D341Med (cell line): ENCODE measurements around the gene PDIA3.
"Not testable (repeated sequence)": the region's sequence is repeated elsewhere in the genome, so short reads cannot be mapped to it uniquely, and the experiment has no call there.

Source experiments
- DNase-seq: peaks from one replicate; pipeline ENCODE4 v3.0.0; 2012; ENCODE audit warnings: low spot score

PDIA3 gene

DNA sequence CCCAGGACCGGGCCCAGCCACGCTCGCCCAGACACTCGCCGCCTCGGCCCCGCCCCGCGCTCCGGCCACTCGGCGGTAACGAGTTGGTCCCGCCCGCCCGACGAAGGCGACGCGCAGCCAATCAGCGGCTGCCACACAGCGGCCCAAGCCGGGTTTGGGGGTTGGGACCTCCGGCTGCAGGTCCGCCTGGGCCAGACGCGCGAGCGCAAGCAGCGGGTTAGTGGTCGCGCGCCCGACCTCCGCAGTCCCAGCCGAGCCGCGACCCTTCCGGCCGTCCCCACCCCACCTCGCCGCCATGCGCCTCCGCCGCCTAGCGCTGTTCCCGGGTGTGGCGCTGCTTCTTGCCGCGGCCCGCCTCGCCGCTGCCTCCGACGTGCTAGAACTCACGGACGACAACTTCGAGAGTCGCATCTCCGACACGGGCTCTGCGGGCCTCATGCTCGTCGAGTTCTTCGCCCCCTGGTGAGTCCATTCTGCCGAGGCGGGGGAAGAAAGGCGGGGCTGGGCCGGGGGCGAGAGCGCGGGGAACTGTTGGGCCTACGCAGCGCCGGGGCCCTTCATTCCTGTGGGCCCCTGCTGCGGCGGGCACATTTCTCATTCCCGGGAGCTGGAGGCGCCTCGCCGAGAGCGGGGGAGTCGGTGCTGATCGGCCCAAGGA, at the start of gene PDIA3:
Gene PDIA3, plus strand, starts transcription at position 194 of the 658 bp plus-strand sequence. Its CDS starts 102 bp downstream, at position 296.
- peak; percentile 96 for DNase-seq

- peak; percentile 59 for DNase-seq
Observed at GRCh38 chr15:43702174-43702573, 44.1 kb upstream of the PDIA3 start.

DNA sequence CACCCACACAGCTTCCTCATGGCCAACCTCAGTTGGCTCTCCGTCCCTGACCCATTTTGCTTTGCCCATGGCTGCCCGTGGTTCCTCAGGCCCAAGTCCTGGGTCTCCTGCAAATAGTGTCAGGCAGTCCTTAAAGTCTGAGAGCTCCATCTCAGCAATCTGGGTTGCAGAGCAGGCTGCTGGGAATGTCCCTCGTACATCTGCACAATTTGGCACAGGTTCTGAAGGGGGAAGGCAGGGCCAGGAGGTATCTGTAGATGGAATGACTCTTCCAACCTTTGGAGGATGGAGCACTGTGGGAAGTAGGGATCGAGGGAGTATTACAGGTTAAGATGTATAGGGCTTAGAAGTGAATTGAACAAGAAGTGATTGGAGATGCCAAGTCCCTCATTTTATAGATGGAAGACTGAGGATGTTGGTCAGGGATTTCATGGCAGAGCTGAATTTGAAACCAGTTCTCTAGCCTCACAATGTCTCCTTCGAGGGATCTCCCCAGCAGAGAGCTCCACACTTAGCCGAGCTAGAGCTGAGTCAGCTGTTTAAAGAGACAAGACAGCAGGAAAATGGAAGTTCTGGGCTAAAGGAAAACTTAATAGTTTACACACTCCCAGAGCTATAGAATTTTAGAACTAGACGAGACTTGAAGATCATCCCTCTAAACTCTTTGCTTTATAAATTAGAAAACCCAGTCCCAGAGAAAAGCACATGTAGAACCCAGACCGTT, 43.4 kb upstream of the PDIA3 start:
- DNase-seq, result peak; percentile 30

DNA sequence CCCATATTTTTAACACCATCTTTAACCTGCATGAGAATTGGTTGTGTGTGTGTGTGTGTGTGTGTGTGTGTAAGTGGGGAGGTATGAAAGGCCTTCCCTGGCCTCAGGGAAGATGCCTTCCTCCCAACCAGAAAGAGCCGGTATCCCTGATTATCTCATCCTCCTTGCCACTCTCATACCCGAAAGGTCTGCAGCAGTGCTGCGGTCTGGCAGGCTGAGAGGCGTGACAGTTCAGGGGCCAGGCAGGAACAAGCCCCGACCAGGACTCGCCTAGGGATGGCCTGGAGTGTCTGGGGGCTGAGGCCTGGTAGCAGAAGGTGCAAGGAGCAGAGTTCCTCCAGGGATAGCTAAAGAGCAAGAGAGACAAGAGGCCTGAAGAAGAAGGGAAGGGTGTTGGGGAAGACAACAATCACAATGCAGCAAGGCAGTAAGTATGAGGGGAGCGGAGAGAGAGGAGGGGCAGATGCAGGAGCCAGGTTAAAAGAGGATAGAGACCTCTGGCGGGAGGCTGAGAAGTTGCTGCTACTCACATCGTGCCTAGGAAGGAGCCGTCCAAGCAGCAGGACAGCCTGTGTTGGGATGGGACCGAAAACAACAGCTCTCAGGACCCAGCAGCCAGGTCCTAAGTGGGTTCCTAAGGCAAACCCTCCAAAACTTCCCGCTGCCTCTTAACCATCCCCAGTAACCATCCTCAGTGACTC, 35.7 kb upstream of the PDIA3 start:
- DNase-seq, result not testable (repeated sequence)

DNA sequence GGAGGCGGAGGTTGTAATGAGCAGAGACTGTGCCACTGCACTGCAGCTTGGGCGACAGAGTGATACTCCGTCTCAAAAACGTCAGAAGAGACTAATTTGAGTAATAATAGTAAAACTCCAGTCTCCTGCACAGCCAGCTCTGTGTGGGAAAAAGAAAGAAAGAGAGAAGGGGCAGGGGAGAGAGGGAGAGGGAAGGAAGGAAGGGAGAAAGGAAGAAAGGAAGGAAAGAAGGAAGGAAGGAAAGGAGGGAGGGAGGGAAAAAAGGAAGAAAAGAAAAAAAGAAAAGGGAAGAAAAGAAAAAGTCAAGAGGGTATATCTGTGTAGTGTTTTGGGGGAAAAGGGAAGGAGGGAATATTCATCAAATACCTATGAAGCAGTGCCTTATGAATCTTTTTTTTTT, 23.1 kb upstream of the PDIA3 start:
- no peak for DNase-seq

GRCh38 chr15:43726306-43726705, 19.9 kb upstream of the PDIA3 start:
- not testable (repeated sequence) for DNase-seq

- not testable (repeated sequence) for DNase-seq
Observed at GRCh38 chr15:43728053-43728725, 18.0 kb upstream of the PDIA3 start.

- DNase-seq, result no peak
Observed at GRCh38 chr15:43735416-43735815, 10.8 kb upstream of the PDIA3 start.

- not testable (repeated sequence) for DNase-seq
Observed at GRCh38 chr15:43746903-43747309, 668 bp downstream of the PDIA3 start.

DNA sequence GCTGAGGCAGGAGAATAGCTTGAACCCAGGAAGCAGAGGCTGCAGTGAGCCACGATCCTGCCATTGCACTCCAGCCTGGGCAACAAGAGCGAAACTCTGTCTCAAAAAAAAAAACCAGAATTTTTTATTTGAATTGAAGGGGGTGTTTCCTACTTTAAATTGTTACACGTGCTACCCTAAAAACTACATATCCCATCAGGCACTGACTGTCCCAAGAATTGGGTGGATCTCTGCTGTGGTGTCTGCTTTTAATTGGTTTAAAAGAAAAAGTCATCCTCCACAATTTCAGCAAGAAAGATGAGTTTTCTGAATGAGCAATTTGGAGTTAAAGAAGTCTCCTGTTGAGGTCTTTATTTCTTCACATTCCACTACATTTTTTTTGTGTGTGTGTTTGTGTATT, 2.1 kb downstream of the PDIA3 start:
- no peak for DNase-seq

GRCh38 chr15:43749690-43750345, 3.6 kb downstream of the PDIA3 start:
- no peak for DNase-seq

DNA sequence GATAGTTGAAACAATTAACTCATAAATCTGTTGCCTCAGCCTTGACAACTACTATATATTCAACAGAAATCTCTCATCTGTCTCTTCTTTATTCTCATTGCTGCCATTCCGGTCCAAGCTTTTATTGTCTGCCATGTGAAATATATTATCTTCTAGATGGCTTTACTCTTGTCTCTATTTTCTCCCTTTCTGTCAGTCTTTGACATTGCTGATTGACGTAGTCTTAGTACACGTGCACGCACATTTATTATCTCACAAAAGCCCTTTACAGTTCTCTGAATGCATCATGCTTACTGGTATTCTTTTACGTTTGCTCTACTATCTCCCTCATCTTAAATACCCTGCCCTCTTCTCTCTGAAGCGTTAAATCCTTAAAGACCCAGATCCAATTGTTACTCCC, 5.6 kb downstream of the PDIA3 start:
- no peak for DNase-seq

DNA sequence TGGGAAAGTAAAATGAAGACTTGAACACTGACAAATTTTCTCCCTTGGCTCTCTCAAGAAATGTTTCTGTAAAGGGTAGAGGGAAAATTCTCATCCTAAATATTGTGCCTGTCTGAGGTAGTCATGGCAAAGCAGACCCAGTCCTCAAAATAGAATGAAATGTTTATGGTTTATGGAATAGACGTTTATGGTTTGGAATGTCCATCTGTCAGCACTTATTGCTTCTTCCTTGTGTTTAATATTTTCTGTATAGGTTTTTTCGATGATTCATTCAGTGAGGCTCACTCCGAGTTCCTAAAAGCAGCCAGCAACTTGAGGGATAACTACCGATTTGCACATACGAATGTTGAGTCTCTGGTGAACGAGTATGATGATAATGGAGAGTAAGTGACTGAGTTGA, 16.6 kb downstream of the PDIA3 start:
- DNase-seq, result no peak

- DNase-seq, result no peak
Observed at GRCh38 chr15:43763819-43764446, 17.7 kb downstream of the PDIA3 start.

GRCh38 chr15:43769584-43770228, 23.5 kb downstream of the PDIA3 start:
- DNase-seq, result peak; percentile 67

GRCh38 chr15:43771816-43772215, 25.6 kb downstream of the PDIA3 start:
- no peak for DNase-seq

DNA sequence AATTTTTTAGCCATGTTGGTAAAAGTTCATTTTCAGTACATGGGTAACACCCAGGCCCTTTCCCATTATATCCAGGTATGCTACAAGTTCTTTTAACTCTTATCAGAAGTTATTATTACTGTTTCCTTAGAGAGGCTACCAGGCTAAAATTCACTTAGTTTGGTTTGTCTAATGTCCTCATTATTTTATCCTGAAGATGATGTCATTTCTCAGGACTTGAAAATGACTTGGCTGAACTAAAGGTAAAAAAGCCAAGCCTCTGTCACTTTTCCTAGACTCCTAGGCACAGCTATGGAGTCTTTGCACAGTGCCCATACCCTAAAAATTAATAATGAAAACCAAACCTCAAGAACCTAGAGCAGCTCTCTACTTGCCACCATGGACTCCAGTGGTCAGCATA, 26.4 kb downstream of the PDIA3 start:
- no peak for DNase-seq

DNA sequence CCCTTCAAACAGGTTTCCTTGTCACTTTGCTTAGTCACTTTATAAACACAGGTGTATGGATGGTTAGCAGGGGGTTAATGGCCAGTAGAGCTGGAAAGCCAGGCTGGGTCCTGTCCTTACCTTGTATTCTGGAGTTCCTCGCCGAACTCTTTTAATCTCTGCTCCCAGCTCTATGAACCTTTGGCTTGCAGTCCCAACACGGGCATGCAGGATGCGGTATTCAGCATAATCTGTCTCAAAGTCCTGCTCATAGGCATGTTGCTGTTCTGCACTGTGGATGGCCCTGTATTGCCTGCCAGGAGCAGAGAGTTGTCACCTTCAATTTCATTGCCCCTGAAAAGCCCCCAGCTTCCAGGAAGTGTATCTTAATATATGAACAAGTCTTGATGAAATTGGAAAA, 27.8 kb downstream of the PDIA3 start:
- DNase-seq, result no peak

- peak; percentile 81 for DNase-seq
Observed at GRCh38 chr15:43775411-43775965, 29.2 kb downstream of the PDIA3 start.

DNA sequence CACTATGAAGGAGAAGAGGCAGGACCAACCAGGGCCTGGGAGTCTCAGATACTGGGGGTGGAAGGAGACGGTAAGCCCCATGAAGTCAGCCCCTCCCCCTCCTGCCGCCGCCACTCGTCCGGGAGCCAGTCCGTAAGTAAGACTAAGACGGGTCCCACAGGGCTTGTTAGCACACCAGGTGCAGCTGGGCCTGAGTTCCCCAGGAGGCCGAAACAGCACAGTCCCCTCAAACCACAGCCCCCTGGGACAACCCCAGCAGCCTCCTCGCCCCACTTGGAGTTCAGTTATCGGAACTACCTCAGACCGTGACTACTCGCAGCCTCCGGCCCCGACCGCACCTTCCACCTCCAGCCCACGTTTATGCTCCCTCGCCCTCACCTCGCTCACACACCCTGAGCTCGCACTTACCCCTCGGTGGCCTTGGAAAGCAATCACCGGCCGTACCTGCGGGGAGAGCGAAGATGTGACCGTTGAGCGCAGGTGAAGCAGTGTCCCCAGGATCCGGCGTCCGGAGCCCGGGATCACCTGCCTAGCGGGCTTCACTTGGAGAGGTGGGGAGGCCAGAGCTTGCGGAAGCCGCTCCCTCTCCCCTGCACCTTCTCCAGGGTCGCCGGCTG, 30.0 kb downstream of the PDIA3 start:
- peak; percentile 75 for DNase-seq
